Measurements from ENCODE around the gene ZCCHC10. TPM values are rescaled to one million over a fixed set of nuclear protein-coding genes. Genes with fewer than 3 reads are reported as not detected.
A peak's percentile ranks its signal among the peaks of the same experiment; 100 is the strongest.

Gene ZCCHC10
- total and polyA plus RNA-seq, 2 donors (not counting 3 experiments of a cell fraction or from before 2014, with no cell fraction given), result 25.9 to 32.1 TPM

DNA sequence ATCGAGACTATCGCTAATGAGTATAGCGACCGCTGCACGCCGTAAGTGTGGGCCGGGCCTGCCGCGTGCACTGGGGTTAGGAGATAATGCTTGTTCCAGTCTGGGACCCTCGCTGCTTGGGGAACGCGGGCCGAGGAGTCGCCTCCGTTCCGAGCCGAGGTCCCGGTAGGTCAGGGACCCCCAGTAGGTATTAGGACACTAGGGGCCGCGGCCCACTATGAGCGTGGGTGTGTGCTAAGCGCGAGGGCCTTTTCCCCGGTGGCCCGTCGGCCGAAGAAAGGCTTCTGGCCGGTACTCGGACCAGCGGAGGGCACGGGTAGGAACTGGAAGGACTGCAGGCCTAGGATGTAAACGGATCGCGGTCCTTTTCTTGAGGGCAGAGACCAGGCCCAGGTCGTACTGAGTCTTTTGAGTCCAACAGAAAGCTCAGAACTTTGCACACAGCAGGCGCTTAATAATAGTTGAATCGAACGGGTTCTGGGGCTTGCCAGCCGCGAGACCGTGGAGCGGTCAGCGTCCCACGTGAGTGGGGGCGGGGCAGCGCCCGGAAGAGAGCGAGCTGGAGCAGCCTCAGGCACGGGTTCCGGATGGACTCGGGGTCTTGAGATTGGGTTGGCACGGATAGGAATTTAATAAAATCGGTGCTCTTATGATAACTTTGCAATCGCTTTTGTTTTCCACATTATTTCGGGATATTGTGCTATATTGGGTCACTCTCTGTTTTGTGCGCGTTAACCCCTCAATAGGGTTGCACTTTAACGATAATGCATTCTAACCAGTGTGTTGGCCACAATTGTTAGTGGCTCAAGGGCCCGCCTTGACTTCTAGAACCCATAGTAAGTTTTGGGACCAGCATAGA is 26.2 kb upstream of the ZCCHC10 start:
- H3K79me2 ChIP-seq (ENCODE audit: control insufficient read depth, insufficient read depth, low read length), result peaks cover 57% of the 10 kb centered on the region
- no peaks in the 10 kb centered on the region for H3K9me1 ChIP-seq (replicated peaks; ENCODE audit: control insufficient read depth, extremely low read depth, insufficient read depth, low read length)
- POLR2A ChIA-PET, result interaction anchor here (0.9 to 1.4 kb wide), 3 partner anchors 27 to 952 kb away, joined by 3 to 9 read pairs (median 8); partner anchors contain the start of genes AFF4, VDAC1 and ZCCHC10
- H3K27me3 ChIP-seq (ENCODE audit: control insufficient read depth in 2 of 2, insufficient read depth in 2 of 2, low read length in 2 of 2), result no peaks in the 10 kb centered on the region
- CTCF ChIA-PET, result interaction anchor here (0.6 kb wide), 1 partner anchor 927 kb away, joined by 3 read pairs; no protein-coding TSS in a partner anchor
- H4K20me1 ChIP-seq (replicated peaks; ENCODE audit: control insufficient read depth, extremely low read depth, insufficient read depth, low read length), result peaks cover 5% of the 10 kb centered on the region
- H3K36me3 ChIP-seq (ENCODE audit: control insufficient read depth in 2 of 2, extremely low read depth in 1 of 2, insufficient read depth in 2 of 2, low read length in 2 of 2), result no peaks in the 10 kb centered on the region
- DNase-seq (ENCODE audit: low read depth, low spot score), result peak; percentile 65
- peak overlapping the region; percentile 22 for H2AFZ ChIP-seq (ENCODE audit: low read depth, low read length)
- peak overlapping the region; percentile 93 for H3K4me2 ChIP-seq (ENCODE audit: insufficient read depth, low read length)
- dilution Hi-C loops (cut with MboI; ENCODE audit: extremely low pct_ligation_motif_present, low sequenced_read_pairs) (no loop called here), intact Hi-C loops (cut with micrococcal nuclease) (loop anchor here (5.0 to 10.0 kb wide), 3 partner anchors 105 to 668 kb away; no protein-coding TSS in a partner anchor)
- peaks cover 37% of the 10 kb centered on the region for H3K4me1 ChIP-seq (ENCODE audit: control insufficient read depth, extremely low read depth, insufficient read depth, low read length)
- FAIRE-seq, result no peak
- H3K27ac ChIP-seq (ENCODE audit: insufficient read depth, low read depth, low read length), result peak overlapping the region; percentile 86
- peak overlapping the region; percentile 96 for H3K9ac ChIP-seq (replicated peaks; ENCODE audit: extremely low read depth, insufficient read depth, low read length)
- H3K9me3 ChIP-seq (replicated peaks; ENCODE audit: control insufficient read depth, insufficient read depth, low read length), result no peaks in the 10 kb centered on the region
- peak overlapping the region; percentile 61 to 90 (median 61) for H3K4me3 ChIP-seq (replicated peaks in 1 of 3; ENCODE audit: insufficient read depth in 1 of 3, low read depth in 1 of 3, low read length in 3 of 3)
- TSS peak; percentile 37 for BruUV-seq (replicated peaks)
- TF ChIP-seq MAX (IDR thresholded peaks at IDR 0.05; ENCODE audit: insufficient read depth, insufficient read length), result peak; percentile 63
- TF ChIP-seq MYC (IDR thresholded peaks at IDR 0.05; ENCODE audit: low read depth, low read length), result peak; percentile 28
- peak; percentile 65 for TF ChIP-seq POLR2AphosphoS5 (IDR thresholded peaks at IDR 0.05; ENCODE audit: insufficient read depth, low read depth, low read length)
- TF ChIP-seq POLR2A (IDR thresholded peaks at IDR 0.05; ENCODE audit: low read depth, low read length), result no peak
- TF ChIP-seq GATA2 (IDR thresholded peaks at IDR 0.05; ENCODE audit: insufficient read depth, insufficient read length, low read depth, low read length), result no peak

Data from endothelial cell of umbilical vein (primary cell).